Measurements from ENCODE around the gene FMNL3.

The FMNL3 gene

GRCh38 chr12:49708851-49709250 lies 1.6 kb upstream of the FMNL3 start:
- DNase-seq: no peak

- DNase-seq: no peak
Observed at GRCh38 chr12:49707812-49708147, 575 bp upstream of the FMNL3 start.

GRCh38 chr12:49706351-49707127 lies 666 bp downstream of the FMNL3 start:
- peak; percentile 6 for DNase-seq

GRCh38 chr12:49705479-49706134 lies 1.6 kb downstream of the FMNL3 start:
- peak; percentile 27 for DNase-seq

- DNase-seq: peak; percentile 71
Observed at GRCh38 chr12:49703647-49704137, 3.5 kb downstream of the FMNL3 start.

GRCh38 chr12:49702676-49703215 lies 4.5 kb downstream of the FMNL3 start:
- DNase-seq: no peak

GRCh38 chr12:49702009-49702408 lies 5.2 kb downstream of the FMNL3 start:
- DNase-seq: no peak

GRCh38 chr12:49698619-49699545 lies 8.3 kb downstream of the FMNL3 start:
- peak; percentile 49 for DNase-seq

GRCh38 chr12:49697808-49698207 lies 9.4 kb downstream of the FMNL3 start:
- no peak for DNase-seq

GRCh38 chr12:49696723-49697122 lies 10.5 kb downstream of the FMNL3 start:
- DNase-seq: no peak

GRCh38 chr12:49693931-49694444 lies 13.2 kb downstream of the FMNL3 start:
- no peak for DNase-seq

- no peak for DNase-seq
Observed at GRCh38 chr12:49692851-49693250, 14.4 kb downstream of the FMNL3 start.

GRCh38 chr12:49689785-49690184 lies 17.4 kb downstream of the FMNL3 start:
- DNase-seq: no peak

- no peak for DNase-seq
Observed at GRCh38 chr12:49689237-49689636, 18.0 kb downstream of the FMNL3 start.

GRCh38 chr12:49687941-49688340 lies 19.3 kb downstream of the FMNL3 start:
- no peak for DNase-seq

- no peak for DNase-seq
Observed at GRCh38 chr12:49684310-49684854, 22.8 kb downstream of the FMNL3 start.

GRCh38 chr12:49683599-49684309 lies 23.5 kb downstream of the FMNL3 start:
- DNase-seq: no peak

- no peak for DNase-seq
Observed at GRCh38 chr12:49680075-49680474, 27.1 kb downstream of the FMNL3 start.

- DNase-seq: no peak
Observed at GRCh38 chr12:49678711-49679110, 28.5 kb downstream of the FMNL3 start.

GRCh38 chr12:49675137-49675536 lies 32.1 kb downstream of the FMNL3 start:
- DNase-seq: no peak

- no peak for DNase-seq
Observed at GRCh38 chr12:49674318-49674981, 32.8 kb downstream of the FMNL3 start.

All from stimulated activated CD4-positive, alpha-beta T cell treated with anti-CD3 and anti-CD28 coated beads, Interleukin-1b, Interleukin-23, amount 100 ng/mL, for 48 hours (primary cell).